Measurements from ENCODE around the gene RNASEL. TPM values are rescaled to one million over a fixed set of nuclear protein-coding genes. Genes with fewer than 3 reads are reported as not detected.

The RNASEL gene
- polyA plus RNA-seq, 1 donor (not counting 4 experiments of a cell fraction or from before 2014, with no cell fraction given): 4.7 TPM

DNA sequence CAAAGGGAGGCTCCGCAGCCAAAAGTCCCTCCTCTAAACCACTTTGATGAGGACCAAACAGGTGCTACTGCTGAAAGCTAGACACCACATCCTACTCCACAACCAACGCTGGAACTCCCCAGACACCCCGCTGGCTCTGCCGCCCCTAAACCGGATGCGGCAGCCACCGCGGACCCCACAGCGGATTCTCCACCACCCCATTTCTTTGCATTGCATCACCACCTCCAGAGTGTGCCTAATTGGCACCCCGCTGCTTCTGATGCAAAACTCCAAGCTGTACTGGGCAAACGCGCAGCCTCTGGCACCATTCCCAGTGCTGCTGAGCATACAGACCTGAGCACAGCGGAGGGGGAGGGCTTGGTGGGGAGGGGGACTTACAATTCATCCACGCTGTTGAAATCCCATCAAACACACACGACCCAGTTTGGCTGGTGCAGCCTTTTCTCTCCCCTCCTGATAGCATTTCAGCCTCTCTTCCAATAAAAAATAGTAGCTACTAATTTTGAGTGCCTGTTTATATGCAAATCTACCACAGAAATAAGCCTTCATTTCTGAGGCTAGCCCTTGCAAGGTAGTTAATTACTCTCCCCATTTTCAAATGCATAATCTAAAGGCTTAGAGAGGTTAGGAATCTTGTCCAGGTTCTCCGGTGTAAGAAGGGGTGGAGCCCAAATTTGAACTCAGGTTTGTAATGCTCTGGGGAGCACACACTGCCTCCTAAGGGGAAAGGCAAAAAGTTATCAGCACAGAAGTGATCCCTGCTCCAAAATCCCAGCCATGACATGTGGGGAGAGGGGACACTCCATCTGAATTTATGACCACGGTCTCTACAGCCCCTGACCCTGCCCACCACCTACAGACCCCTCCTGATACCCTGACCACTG lies 27.3 kb upstream of the RNASEL start:
- TF ChIP-seq, protein P1, sequence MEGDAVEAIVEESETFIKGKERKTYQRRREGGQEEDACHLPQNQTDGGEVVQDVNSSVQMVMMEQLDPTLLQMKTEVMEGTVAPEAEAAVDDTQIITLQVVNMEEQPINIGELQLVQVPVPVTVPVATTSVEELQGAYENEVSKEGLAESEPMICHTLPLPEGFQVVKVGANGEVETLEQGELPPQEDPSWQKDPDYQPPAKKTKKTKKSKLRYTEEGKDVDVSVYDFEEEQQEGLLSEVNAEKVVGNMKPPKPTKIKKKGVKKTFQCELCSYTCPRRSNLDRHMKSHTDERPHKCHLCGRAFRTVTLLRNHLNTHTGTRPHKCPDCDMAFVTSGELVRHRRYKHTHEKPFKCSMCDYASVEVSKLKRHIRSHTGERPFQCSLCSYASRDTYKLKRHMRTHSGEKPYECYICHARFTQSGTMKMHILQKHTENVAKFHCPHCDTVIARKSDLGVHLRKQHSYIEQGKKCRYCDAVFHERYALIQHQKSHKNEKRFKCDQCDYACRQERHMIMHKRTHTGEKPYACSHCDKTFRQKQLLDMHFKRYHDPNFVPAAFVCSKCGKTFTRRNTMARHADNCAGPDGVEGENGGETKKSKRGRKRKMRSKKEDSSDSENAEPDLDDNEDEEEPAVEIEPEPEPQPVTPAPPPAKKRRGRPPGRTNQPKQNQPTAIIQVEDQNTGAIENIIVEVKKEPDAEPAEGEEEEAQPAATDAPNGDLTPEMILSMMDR (optimal IDR thresholded peaks at IDR 0.05 in 1 of 3, IDR thresholded peaks at IDR 0.05 in 1 of 3, conservative IDR thresholded peaks at IDR 0.05 in 1 of 3; ENCODE audit: extremely low read depth in 1 of 3, insufficient read depth in 2 of 3, low read length in 3 of 3): peak in 1 of 3 experiments; percentile 2
- TF ChIP-seq EZH2 (IDR thresholded peaks at IDR 0.05; ENCODE audit: low read length): no peak
- dilution Hi-C loops (cut with MboI; ENCODE audit: extremely low pct_ligation_motif_present, low sequenced_read_pairs): no loop called here
- H3K4me2 ChIP-seq (ENCODE audit: control insufficient read depth, extremely low read depth, insufficient read depth, low read depth, low read length): peak overlapping the region; percentile 88
- H3K27ac ChIP-seq (ENCODE audit: control insufficient read depth, insufficient read depth, low read length): no peak overlapping the region
- FAIRE-seq (no peak), DNase-seq (ENCODE audit: low read depth, low spot score) (no peak)
- no peaks in the 10 kb centered on the region for H3K79me2 ChIP-seq (ENCODE audit: control insufficient read depth, insufficient read depth, low read length)
- peaks cover 35% of the 10 kb centered on the region for H3K4me1 ChIP-seq (ENCODE audit: control insufficient read depth, extremely low read depth, insufficient read depth, low read length)
- H3K27me3 ChIP-seq (ENCODE audit: control insufficient read depth, extremely low read depth, insufficient read depth, low read length): peaks cover 29% of the 10 kb centered on the region
- H3K9ac ChIP-seq (ENCODE audit: control insufficient read depth, extremely low read depth, insufficient read depth, low read length): no peak overlapping the region
- H3K4me3 ChIP-seq (ENCODE audit: control insufficient read depth in 2 of 3, extremely low read depth in 1 of 3, insufficient read depth in 2 of 3, low read depth in 1 of 3, low read length in 3 of 3): peak overlapping the region in 1 of 3 experiments; percentile 69
- H3K9me3 ChIP-seq (ENCODE audit: control insufficient read depth, low read depth, low read length): no peaks in the 10 kb centered on the region
- no peaks in the 10 kb centered on the region for H4K20me1 ChIP-seq (ENCODE audit: control insufficient read depth, extremely low read depth, insufficient read depth, low read length)
- H2AFZ ChIP-seq (ENCODE audit: control insufficient read depth, low read length): no peak overlapping the region
- H3K36me3 ChIP-seq (ENCODE audit: control insufficient read depth in 2 of 2, extremely low read depth in 1 of 2, insufficient read depth in 2 of 2, low read length in 2 of 2): no peaks in the 10 kb centered on the region
- H3K9me1 ChIP-seq (ENCODE audit: control insufficient read depth, extremely low read depth, insufficient read depth, low read length): no peaks in the 10 kb centered on the region

DNA sequence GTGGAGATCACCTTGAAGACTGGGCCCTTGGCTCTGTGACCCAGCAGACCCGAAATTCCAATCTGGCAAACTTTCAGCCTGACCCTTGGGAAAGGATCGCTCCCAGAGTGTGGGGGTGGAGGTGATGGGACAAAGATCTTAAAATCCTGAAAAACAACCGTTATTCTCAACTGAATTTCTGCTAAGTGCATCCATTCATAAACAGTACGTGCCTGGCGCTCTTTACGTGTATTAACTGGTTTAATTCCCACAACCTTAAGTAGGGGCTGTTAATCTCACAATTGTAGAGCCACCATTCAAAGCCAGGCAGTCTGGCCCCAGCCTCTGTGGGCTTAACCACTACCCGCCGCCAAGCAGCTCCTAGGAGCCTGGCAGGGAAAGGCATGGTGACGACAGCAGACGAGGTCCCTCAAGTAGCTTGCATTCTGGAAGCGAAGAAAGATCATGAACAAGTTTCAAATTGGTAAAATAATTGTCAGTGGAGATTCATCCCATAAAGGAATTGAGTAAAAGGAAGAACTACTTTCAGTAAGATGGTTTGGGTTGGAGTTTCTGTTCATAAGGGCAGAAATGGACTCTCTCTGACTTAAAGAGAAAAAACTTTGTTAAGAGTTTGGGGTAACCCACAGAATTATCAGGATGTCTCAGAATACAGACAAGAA lies 26.5 kb upstream of the RNASEL start:
- H2AFZ ChIP-seq (ENCODE audit: control insufficient read depth, low read length): peak overlapping the region; percentile 72
- peak overlapping the region; percentile 35 to 69 (median 69) for H3K4me3 ChIP-seq (ENCODE audit: control insufficient read depth in 2 of 3, extremely low read depth in 1 of 3, insufficient read depth in 2 of 3, low read depth in 1 of 3, low read length in 3 of 3)
- H3K79me2 ChIP-seq (ENCODE audit: control insufficient read depth, insufficient read depth, low read length): no peaks in the 10 kb centered on the region
- DNase-seq (ENCODE audit: low read depth, low spot score) (no peak), FAIRE-seq (no peak)
- dilution Hi-C loops (cut with MboI; ENCODE audit: extremely low pct_ligation_motif_present, low sequenced_read_pairs): no loop called here
- no peaks in the 10 kb centered on the region for H3K36me3 ChIP-seq (ENCODE audit: control insufficient read depth in 2 of 2, extremely low read depth in 1 of 2, insufficient read depth in 2 of 2, low read length in 2 of 2)
- peak overlapping the region; percentile 60 for H3K9ac ChIP-seq (ENCODE audit: control insufficient read depth, extremely low read depth, insufficient read depth, low read length)
- H3K27me3 ChIP-seq (ENCODE audit: control insufficient read depth, extremely low read depth, insufficient read depth, low read length): peaks cover 29% of the 10 kb centered on the region
- TF ChIP-seq, protein P1 (optimal IDR thresholded peaks at IDR 0.05 in 1 of 3, IDR thresholded peaks at IDR 0.05 in 1 of 3, conservative IDR thresholded peaks at IDR 0.05 in 1 of 3; ENCODE audit: extremely low read depth in 1 of 3, insufficient read depth in 2 of 3, low read length in 3 of 3): no peak
- no peak for TF ChIP-seq EZH2 (IDR thresholded peaks at IDR 0.05; ENCODE audit: low read length)
- H3K4me2 ChIP-seq (ENCODE audit: control insufficient read depth, extremely low read depth, insufficient read depth, low read depth, low read length): peak overlapping the region; percentile 88
- H3K9me3 ChIP-seq (ENCODE audit: control insufficient read depth, low read depth, low read length): no peaks in the 10 kb centered on the region
- H3K27ac ChIP-seq (ENCODE audit: control insufficient read depth, insufficient read depth, low read length): no peak overlapping the region
- no peaks in the 10 kb centered on the region for H3K9me1 ChIP-seq (ENCODE audit: control insufficient read depth, extremely low read depth, insufficient read depth, low read length)
- H3K4me1 ChIP-seq (ENCODE audit: control insufficient read depth, extremely low read depth, insufficient read depth, low read length): peaks cover 35% of the 10 kb centered on the region
- H4K20me1 ChIP-seq (ENCODE audit: control insufficient read depth, extremely low read depth, insufficient read depth, low read length): no peaks in the 10 kb centered on the region
